Astrocyte of the cerebellum (primary cell): Measurements from ENCODE around the gene PRAME.

ENCODE experiments used
- DNase-seq: peaks from one replicate; pipeline ENCODE4 v3.0.0-alpha.2; 2011; ENCODE audit warnings: low read depth
- H3K4me3 ChIP-seq: 2 replicates; pipeline ENCODE4 v1.5.1; 2011; ENCODE audit warnings: mild to moderate bottlenecking, low read depth, low read length, moderate library complexity
- CTCF ChIP-seq: IDR thresholded peaks from 2 replicates; pipeline ENCODE4 v1.5.1; 2012; ENCODE audit warnings: low read length, low read depth, moderate library complexity, mild to moderate bottlenecking; ENCODE audit errors: missing control alignments
- in situ Hi-C: cut with HindIII; loops from 2 replicates; pipeline ENCODE4 v1.10.0; 2017; ENCODE audit warnings: low sequenced_read_pairs

The PRAME gene

DNA sequence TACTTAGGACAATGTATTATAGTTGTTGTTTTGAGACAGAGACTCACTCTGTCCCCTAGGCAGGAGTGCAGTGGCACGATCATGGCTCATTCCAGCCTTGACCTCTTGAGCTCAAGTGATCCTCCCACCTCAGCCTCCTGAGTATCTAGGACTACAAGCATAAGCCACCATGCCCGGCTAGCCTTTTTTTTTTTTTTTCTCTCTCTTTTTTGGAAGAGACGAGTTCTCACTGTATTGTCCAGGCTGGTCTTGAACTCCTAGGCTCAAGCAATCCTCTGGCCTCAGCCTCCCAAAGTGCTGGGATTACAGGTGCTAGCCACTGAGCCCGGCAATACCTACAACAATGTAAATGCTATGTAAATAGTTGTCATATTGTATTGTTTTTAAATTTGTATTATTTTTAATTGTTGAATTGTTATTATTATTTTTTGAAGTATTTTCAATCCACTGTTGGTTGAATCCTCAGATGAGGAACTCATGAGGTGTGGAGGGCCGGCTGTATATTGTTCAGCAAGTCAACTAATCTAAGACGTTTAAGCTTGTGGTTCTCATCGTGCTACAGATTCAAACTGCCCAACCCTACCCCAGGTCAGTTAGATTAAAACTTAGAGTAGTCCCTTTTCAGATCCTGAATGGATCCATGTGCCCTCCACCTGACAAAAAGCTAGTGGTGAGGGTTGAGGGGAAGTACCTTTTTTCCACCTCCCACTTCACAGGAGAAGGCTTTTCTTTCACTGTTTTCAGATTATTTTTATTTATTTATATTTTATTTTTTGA lies 27.1 kb downstream of the PRAME start:
- no peak for TF ChIP-seq CTCF
- in situ Hi-C loops, result no loop called here
- no peak for DNase-seq
- no peak overlapping the region for H3K4me3 ChIP-seq

DNA sequence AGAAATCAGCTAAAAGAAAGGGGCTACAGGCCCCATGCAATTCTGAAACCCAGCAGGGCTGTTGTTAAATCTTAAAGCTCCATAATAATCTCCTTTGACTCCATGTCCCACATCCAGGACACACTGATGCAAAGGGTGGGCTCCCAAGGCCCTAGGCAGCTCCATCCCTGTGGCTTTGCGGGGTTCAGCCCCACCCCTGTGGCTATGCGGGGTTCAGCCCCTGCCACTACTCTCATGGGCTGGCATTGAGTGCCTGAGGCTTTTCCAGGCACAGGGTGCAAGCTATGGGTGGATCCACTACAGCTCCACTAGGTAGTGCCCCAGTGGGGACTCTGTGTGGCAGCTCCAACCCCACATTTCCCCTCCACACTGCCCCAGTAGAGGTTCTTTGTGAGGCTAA lies 30.3 kb downstream of the PRAME start:
- DNase-seq, result no peak
- in situ Hi-C loops, result no loop called here
- no peak overlapping the region for H3K4me3 ChIP-seq
- TF ChIP-seq CTCF, result no peak

DNA sequence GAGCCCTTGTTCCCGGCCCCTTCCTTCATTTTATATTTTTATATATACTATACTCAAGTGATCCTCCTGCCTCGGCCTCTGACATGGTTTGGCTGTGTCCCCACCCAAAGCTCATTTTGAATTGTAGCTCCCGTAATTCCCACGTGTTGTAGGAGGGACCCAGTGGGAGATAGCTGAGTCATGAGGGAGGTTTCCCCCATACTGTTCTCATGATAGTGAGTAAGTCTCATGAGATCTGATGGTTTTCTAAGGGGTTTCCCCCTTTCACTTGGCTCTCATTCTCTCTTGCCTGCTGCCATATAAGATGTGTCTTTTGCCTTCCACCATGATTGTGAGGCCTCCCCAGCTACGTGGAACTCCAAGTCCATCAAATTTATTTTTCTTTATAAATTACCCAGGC lies 31.8 kb downstream of the PRAME start:
- DNase-seq, result no peak
- H3K4me3 ChIP-seq, result no peak overlapping the region
- TF ChIP-seq CTCF, result no peak
- in situ Hi-C loops, result no loop called here

GRCh38 chr22:22526125-22526912 lies 32.7 kb downstream of the PRAME start:
- in situ Hi-C loops, result no loop called here
- DNase-seq, result no peak
- no peak overlapping the region for H3K4me3 ChIP-seq
- TF ChIP-seq CTCF, result no peak

GRCh38 chr22:22523494-22523893 lies 35.6 kb downstream of the PRAME start:
- DNase-seq, result no peak
- TF ChIP-seq CTCF, result no peak
- in situ Hi-C loops, result no loop called here
- no peak overlapping the region for H3K4me3 ChIP-seq

DNA sequence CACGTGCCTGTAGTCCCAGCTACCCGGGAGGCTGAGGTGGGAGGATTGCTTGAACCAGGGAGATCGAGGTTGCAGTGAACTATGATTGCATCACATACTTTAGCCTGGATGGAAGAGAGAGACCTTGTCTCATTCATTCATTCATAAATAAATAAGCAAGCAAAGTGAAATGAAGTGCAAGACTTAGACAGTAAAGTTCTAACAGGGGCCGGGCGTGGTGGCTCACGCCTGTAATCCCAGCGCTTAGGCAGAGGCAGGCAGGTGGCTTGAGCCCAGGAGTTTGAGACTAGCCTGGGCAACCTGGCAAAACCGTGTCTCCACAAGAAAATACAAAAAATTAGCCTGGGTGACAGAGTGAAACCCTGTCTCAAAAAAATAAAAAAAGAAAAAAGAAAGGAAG lies 37.4 kb downstream of the PRAME start:
- in situ Hi-C loops, result no loop called here
- DNase-seq, result no peak
- H3K4me3 ChIP-seq, result no peak overlapping the region
- TF ChIP-seq CTCF, result no peak
